NCI-H1436 treated with DMSO at 0.1 percent for 48 hours (cell line): ENCODE results near the gene MMP25.

Source experiments
- DNase-seq: peaks from one replicate; lab custom pipeline; 2025; lab: John Stamatoyannopoulos, UW

MMP25 gene

DNA sequence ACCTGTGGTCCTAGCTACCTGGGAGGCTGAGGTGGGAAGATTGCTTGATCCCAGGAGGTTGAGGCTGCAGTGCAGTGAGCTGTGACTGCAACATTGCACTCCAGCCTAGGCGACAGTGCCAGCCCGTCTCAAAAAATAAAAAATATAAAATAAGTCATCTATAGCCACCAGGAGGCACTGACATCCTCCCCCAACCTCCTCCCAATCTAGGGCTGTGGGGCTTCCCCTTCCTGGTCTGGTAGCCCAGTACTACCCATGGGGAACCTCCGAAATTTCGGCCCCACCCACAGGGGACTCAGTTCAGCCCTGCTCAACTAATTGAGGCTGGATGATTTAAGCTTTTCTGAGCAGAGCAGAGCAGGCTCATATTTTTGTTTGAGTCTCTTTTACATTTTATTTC lies 49.5 kb downstream of the MMP25 start:
- DNase-seq: no peak

DNA sequence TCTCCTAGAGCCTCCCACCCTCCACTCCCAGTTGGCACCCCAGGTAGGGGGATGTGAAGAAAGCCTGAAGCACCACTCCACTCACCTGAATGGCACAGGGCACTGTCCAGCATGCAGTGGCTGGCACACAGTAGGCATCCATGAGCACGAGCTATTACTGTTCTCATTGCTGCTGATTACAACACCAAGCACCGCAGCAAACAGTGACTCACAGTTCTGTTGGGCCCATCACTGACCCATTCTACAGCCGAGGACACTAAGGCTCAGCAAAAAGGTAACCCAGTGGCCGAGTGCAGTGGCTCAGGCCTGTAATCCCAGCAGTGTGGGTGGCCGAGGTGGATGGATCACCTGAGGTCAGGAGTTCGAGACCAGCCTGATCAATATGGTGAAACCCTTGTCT lies 50.0 kb downstream of the MMP25 start:
- no peak for DNase-seq

GRCh38 chr16:3097266-3097665 lies 50.9 kb downstream of the MMP25 start:
- DNase-seq: no peak

GRCh38 chr16:3098459-3099394 lies 52.4 kb downstream of the MMP25 start, which contains the start of gene ZSCAN10:
ZSCAN10 (minus strand) TSS chr16:3099294; CDS start chr16:3092937, 6,357 bp downstream.
- no peak for DNase-seq

DNA sequence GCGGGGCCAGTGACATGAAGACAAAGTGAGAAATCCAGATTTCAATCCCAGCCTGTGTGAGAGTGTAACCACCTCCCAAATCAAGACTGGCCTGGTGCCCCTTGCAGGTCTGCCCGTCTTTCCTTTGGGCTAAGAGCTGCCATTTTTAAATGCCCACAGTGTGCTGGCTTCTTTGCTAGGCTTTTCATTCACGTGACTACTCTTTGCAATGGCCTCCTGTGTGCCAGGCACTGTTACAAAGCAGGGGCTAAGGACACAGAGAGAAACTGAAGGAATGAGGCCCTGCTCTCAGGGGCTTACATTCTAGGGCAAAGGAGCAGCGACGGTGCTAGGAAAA lies 53.0 kb downstream of the MMP25 start:
- DNase-seq: no peak

- DNase-seq: peak; percentile 55
Observed at GRCh38 chr16:3099732-3100499, 53.6 kb downstream of the MMP25 start.

- DNase-seq: no peak
Observed at GRCh38 chr16:3101018-3101840, 54.9 kb downstream of the MMP25 start.

- no peak for DNase-seq
Observed at GRCh38 chr16:3101841-3102470, 55.6 kb downstream of the MMP25 start.

GRCh38 chr16:3106205-3106928 lies 60.0 kb downstream of the MMP25 start:
- peak; percentile 43 for DNase-seq
